ENCODE results near the gene KIAA1671. TPM values are rescaled to one million over a fixed set of nuclear protein-coding genes. Genes with fewer than 3 reads are reported as not detected.

KIAA1671 gene
- polyA plus RNA-seq, 3 donors, result 23.2 to 27.4 (median 25.9) TPM

GRCh38 chr22:24948356-24949202, 3.9 kb upstream of the KIAA1671 start:
- DNase-seq, result no peak

GRCh38 chr22:24950272-24950902, 2.1 kb upstream of the KIAA1671 start:
- DNase-seq, result no peak

GRCh38 chr22:24952837-24953383, 394 bp downstream of the KIAA1671 start:
- DNase-seq, result peak; percentile 49

- no peak for DNase-seq
These were observed 1.0 kb downstream of the KIAA1671 start for GRCh38 chr22:24953384-24954113.

DNA sequence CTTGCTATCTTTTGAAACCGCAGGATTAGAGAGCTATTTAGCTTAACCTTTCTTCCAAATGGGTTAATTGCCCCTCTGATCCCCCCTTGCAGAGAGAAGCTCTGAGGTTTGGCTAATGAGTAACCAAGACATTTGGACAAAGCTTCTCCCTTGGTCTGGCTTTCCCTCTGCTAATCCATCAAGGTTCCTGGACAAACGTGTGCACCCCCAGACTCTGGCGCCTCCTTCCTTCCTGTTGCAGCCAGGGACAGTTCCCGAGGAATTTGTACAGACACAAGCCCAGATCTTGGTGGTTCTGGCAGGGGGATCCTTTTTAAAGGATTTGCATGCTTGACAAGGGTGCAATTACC, 1.6 kb downstream of the KIAA1671 start:
- no peak for DNase-seq

DNA sequence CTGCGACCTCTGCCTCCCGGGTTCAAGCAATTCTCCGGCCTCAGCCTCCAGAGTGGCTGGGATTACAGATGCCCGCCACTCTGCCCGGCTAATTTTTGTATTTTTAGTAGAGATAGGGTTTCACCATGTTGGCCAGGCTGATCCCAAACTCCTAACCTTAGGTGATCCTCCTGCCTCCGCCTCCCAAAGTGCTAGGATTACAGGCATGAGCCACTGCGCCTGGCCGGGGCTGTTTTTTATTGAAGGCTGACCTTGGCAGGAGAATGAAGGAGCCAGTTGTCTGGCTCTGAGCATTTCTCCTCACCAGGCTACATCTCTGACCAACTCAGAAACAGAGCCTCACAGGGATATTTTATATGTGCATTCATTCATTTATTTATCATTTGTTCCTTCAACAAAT, 2.3 kb downstream of the KIAA1671 start:
- no peak for DNase-seq

GRCh38 chr22:24957043-24957442, 4.5 kb downstream of the KIAA1671 start:
- DNase-seq, result no peak

- no peak for DNase-seq
These were observed 8.8 kb downstream of the KIAA1671 start for GRCh38 chr22:24961217-24961844.

GRCh38 chr22:24962094-24962493, 9.6 kb downstream of the KIAA1671 start:
- no peak for DNase-seq

GRCh38 chr22:24962835-24963234, 10.3 kb downstream of the KIAA1671 start:
- DNase-seq, result no peak

DNA sequence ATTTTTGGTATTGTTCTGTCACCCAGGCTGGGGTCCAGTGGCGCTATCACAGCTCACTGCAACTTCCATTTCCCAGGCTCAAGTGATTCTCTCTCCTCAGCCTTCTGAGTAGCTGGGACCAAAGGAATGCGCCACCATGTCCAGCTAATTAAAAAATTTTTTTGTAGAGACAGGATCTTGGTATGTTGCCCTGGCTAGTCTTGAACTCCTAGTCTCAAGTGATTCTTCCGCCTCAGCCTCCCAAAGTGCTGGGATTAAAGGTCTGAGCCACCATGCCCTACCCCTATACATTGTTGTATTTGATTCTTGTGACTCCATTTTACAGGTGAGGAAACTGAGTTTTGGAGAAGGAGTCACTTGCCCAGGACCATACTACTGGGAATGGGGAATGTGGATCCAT, 11.9 kb downstream of the KIAA1671 start:
- no peak for DNase-seq

- DNase-seq, result no peak
These were observed 13.5 kb downstream of the KIAA1671 start for GRCh38 chr22:24965822-24966626.

- DNase-seq, result no peak
These were observed 15.6 kb downstream of the KIAA1671 start for GRCh38 chr22:24968066-24968561.

- DNase-seq, result no peak
These were observed 17.2 kb downstream of the KIAA1671 start for GRCh38 chr22:24969560-24970301.

- no peak for DNase-seq
These were observed 19.9 kb downstream of the KIAA1671 start for GRCh38 chr22:24972369-24972768.

DNA sequence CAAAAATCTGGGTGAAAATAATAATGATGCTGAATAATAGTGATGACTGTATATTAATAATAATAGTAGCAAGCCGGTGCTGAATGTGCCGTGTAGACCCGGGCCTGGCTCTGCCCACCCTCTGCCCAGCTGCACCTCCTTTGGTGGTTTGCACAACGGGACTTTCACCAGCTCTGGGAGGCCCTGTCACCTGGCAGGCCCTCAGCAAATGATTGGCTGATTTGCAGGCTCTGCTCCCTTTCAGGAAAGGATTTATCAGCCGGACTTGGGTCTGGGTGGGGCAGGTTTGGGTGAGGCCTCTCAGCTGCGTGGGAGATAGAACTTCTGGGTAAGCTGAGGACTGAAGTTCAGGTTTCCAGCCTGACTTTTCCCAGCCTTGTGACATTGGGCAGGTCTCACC, 21.4 kb downstream of the KIAA1671 start:
- no peak for DNase-seq

DNA sequence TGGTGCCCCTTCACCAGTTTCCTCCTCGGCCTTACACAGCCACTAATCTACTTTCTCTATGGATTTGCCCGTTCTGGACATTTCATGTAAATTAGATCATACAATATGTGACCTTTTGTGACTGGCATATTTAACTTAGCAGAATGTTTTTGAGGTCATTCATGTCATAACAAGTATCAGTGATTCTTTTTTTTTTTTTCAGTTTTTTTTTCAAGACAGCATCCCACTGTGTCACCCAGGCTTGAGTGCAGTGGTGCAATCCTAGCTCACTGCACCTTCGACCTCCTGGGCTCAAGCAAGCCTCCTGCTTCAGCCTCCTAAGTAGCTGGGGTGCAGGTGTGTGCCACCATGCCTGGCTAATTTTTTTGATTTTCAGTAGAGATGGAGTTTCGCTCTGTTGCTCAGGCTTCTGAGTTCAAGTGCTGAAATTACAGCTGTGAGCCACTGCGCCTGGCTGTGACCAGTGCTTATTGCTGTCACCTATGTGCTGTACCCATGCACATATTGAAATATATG, 22.7 kb downstream of the KIAA1671 start:
- DNase-seq, result no peak

DNA sequence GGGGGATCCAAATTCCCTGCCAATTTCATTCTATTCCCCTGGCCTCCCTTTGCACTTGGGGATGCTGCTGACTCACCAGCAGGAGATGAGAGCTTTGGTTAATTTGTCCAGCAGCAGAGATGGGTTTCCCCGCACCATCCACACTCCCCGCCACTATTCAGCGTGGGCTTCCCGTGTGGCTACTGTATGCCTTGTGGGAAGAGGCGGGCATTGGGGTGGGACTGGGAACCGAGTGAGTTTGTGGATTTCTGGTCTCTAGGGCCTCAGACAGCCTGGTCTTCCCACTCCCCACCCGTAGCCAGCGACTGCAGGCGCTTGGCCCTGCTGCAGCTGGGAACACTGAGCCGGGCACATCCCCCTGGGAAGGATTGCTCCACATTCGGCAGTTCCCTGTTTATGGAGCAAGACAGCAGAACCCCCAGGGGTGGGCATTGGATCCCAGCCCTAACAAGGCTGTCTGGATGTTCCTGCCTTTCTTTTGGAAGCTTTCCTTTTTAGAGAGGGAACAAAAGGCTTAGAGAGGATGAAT, 23.4 kb downstream of the KIAA1671 start:
- DNase-seq, result no peak

DNA sequence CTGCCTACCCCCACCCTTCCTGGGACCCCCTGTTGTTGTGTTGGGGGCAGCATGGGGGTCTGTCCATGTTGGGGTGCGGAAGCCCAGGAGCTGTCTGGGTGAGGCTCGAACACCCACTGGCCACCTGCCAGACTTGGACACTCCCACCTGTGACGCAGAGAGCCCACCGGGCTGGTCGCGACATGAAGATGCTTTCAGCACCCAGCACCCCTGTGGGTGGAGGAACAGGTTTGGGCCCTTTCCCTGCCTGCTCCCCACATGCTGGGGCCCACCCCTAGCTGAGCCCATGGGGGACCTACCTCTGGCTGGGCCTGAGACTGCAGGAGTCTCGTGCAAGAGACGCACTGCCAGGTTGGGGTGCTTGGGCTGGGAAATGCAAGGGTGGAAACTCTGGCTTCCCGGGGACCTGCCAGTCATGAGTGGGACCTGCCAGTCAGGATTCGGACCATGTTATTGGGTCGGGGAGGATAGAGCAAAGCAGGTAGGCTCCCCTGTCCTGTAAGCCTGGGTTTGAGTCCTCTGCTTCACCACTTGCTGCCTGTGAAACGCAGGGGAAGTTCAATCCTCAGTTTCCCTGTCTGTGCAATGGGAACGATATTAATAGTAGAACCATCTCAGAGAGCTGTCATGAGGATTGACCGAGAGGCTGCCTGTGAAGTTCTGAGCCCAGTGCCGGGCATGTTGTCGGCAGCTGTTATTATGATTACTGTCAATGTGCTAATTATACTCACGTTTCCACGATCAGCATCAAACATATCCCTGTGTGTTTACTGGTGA, 24.1 kb downstream of the KIAA1671 start:
- no peak for DNase-seq

Data from renal pelvis (tissue), 4 donors.